Glomerular endothelial cell (primary cell): Measurements from ENCODE around the gene TCL1B. TPM values are rescaled to one million over a fixed set of nuclear protein-coding genes. Genes with fewer than 3 reads are reported as not detected.

Experiments
- DNase-seq: peaks from one replicate; pipeline ENCODE4 v3.0.0-alpha.2; 2011; ENCODE audit warnings: low read depth, low spot score; ENCODE audit errors: extremely low read depth
- total RNA-seq: library from RNA; depleted of rRNA; stranded (reverse); fragments of >200 nt; gene quantifications from 2 replicates; pipeline ENCODE4 v1.2.3, GENCODE V29; 2015

Gene TCL1B
- total RNA-seq, 1 donor from 2014 or later: not detected

GRCh38 chr14:95666450-95666849 is 19.8 kb upstream of the TCL1B start:
- DNase-seq: no peak

GRCh38 chr14:95667249-95667693 is 19.0 kb upstream of the TCL1B start:
- DNase-seq: no peak

- DNase-seq: no peak
Measured at GRCh38 chr14:95668235-95668772, 17.9 kb upstream of the TCL1B start.

- DNase-seq: no peak
Measured at GRCh38 chr14:95674613-95675012, 11.6 kb upstream of the TCL1B start.

GRCh38 chr14:95675486-95675885 is 10.7 kb upstream of the TCL1B start:
- DNase-seq: no peak

GRCh38 chr14:95677179-95677835 is 8.9 kb upstream of the TCL1B start:
- no peak for DNase-seq

GRCh38 chr14:95679148-95679815 is 6.9 kb upstream of the TCL1B start:
- DNase-seq: no peak

- DNase-seq: no peak
Measured at GRCh38 chr14:95679998-95680735, 6.1 kb upstream of the TCL1B start.

GRCh38 chr14:95681153-95681552 is 5.1 kb upstream of the TCL1B start:
- DNase-seq: no peak

- DNase-seq: no peak
Measured at GRCh38 chr14:95683793-95684192, 2.4 kb upstream of the TCL1B start.

GRCh38 chr14:95686935-95687334 is 709 bp downstream of the TCL1B start:
- DNase-seq: no peak

GRCh38 chr14:95689441-95689840 is 3.2 kb downstream of the TCL1B start:
- no peak for DNase-seq

GRCh38 chr14:95690815-95691214 is 4.6 kb downstream of the TCL1B start:
- DNase-seq: no peak

GRCh38 chr14:95691591-95691990 is 5.4 kb downstream of the TCL1B start:
- DNase-seq: no peak

GRCh38 chr14:95692109-95692508 is 5.9 kb downstream of the TCL1B start:
- no peak for DNase-seq

GRCh38 chr14:95695051-95695450 is 8.8 kb downstream of the TCL1B start:
- no peak for DNase-seq

- no peak for DNase-seq
Measured at GRCh38 chr14:95695913-95696312, 9.7 kb downstream of the TCL1B start.

GRCh38 chr14:95696741-95697140 is 10.5 kb downstream of the TCL1B start:
- DNase-seq: no peak

- no peak for DNase-seq
Measured at GRCh38 chr14:95697764-95698163, 11.5 kb downstream of the TCL1B start.

GRCh38 chr14:95698287-95698686 is 12.1 kb downstream of the TCL1B start:
- no peak for DNase-seq

- no peak for DNase-seq
Measured at GRCh38 chr14:95699412-95699811, 13.2 kb downstream of the TCL1B start.
